MM.1S (cell line): Measurements from ENCODE around the gene DCLK1.

Experiments
- DNase-seq: peaks from one replicate; pipeline ENCODE4 v3.0.0-alpha.2; 2015
- H2AFZ ChIP-seq: fragments of 300-600 bp; sonication (generic); 2 replicates; pipeline ENCODE4 v1.6.0; 2016; ENCODE audit warnings: antibody characterized with exemption, low read length
- H3F3A ChIP-seq: fragments of 300-600 bp; sonication (generic); 2 replicates; pipeline ENCODE4 v1.6.1; 2016; ENCODE audit warnings: mild to moderate bottlenecking, antibody characterized with exemption, low read length, moderate library complexity, mixed read lengths; ENCODE audit not compliant: insufficient read depth
- H3K27ac ChIP-seq: fragments of 300-600 bp; sonication (generic); 2 replicates; pipeline ENCODE4 v1.5.1; 2016; ENCODE audit warnings: mild to moderate bottlenecking, low read length
- H3K27me3 ChIP-seq: fragments of 300-600 bp; sonication (generic); replicated peaks from 2 replicates; pipeline ENCODE4 v1.6.0; 2016; ENCODE audit warnings: low read length; ENCODE audit not compliant: insufficient read depth
- H3K36me3 ChIP-seq: fragments of 300-600 bp; sonication (generic); replicated peaks from 2 replicates; pipeline ENCODE4 v1.6.1; 2016; ENCODE audit warnings: mild to moderate bottlenecking, low read length, mixed read lengths; ENCODE audit not compliant: insufficient read depth
- H3K4me1 ChIP-seq: fragments of 300-600 bp; sonication (generic); 2 replicates; pipeline ENCODE4 v1.6.1; 2016; ENCODE audit warnings: low read length, mixed read lengths
- H3K4me2 ChIP-seq: fragments of 300-600 bp; sonication (generic); 2 replicates; pipeline ENCODE4 v1.6.0; 2016; ENCODE audit warnings: low read depth, low read length
- H3K4me3 ChIP-seq: fragments of 300-600 bp; sonication (generic); 2 replicates; pipeline ENCODE4 v1.5.1; 2016; ENCODE audit warnings: low read length, mixed read lengths
- H3K79me2 ChIP-seq: fragments of 300-600 bp; sonication (generic); 2 replicates; pipeline ENCODE4 v1.6.1; 2016; ENCODE audit warnings: mixed run types, low read length, mixed read lengths
- H3K9ac ChIP-seq: fragments of 300-600 bp; sonication (generic); 2 replicates; pipeline ENCODE4 v1.6.1; 2016; ENCODE audit warnings: low read length, mixed read lengths
- H3K9me2 ChIP-seq: fragments of 300-600 bp; sonication (generic); replicated peaks from 2 replicates; pipeline ENCODE4 v1.6.1; 2016; ENCODE audit warnings: mild to moderate bottlenecking, low read length, mixed read lengths; ENCODE audit not compliant: insufficient read depth
- H3K9me3 ChIP-seq: fragments of 300-600 bp; sonication (generic); replicated peaks from 2 replicates; pipeline ENCODE4 v1.6.1; 2016; ENCODE audit warnings: mild to moderate bottlenecking, low read length, mixed read lengths; ENCODE audit not compliant: insufficient read depth
- H4K20me1 ChIP-seq: fragments of 300-600 bp; sonication (generic); 2 replicates; pipeline ENCODE4 v1.6.1; 2016; ENCODE audit warnings: mild to moderate bottlenecking, low read length, moderate library complexity, mixed read lengths; ENCODE audit not compliant: insufficient read depth
- CTCF ChIP-seq: fragments of 300-600 bp; sonication (generic); IDR thresholded peaks from 2 replicates; pipeline ENCODE4 v1.5.1; 2016; ENCODE audit warnings: antibody characterized with exemption, low read length, mixed read lengths
- EZH2 ChIP-seq: fragments of 300-600 bp; sonication (generic); optimal IDR thresholded peaks from 2 replicates; pipeline ENCODE3; 2017; ENCODE audit warnings: low read depth, mild to moderate bottlenecking, antibody characterized with exemption, low read length, mixed read lengths
- EZH2phosphoT487 ChIP-seq: fragments of 300-600 bp; sonication (generic); IDR thresholded peaks from 2 replicates; pipeline ENCODE4 v1.6.1; 2018; ENCODE audit warnings: antibody characterized with exemption, low read length

DCLK1 gene

GRCh38 chr13:36132376-36132775 is 1.2 kb upstream of the DCLK1 start:
- Histone ChIP-seq H4K20me1 (no peaks in the 10 kb centered on the region), H3F3A (no peaks in the 10 kb centered on the region), H3K9me2 (no peaks in the 10 kb centered on the region), H3K9me3 (no peaks in the 10 kb centered on the region), H3K79me2 (no peaks in the 10 kb centered on the region), H2AFZ (no peak overlapping the region), H3K4me1 (no peaks in the 10 kb centered on the region), H3K36me3 (no peaks in the 10 kb centered on the region), H3K27me3 (no peaks in the 10 kb centered on the region), H3K4me3 (no peak overlapping the region), H3K27ac (no peak overlapping the region), H3K4me2 (no peak overlapping the region), H3K9ac (no peak overlapping the region)
- TF ChIP-seq EZH2phosphoT487 (no peak), CTCF (no peak), EZH2 (no peak)
- no peak for DNase-seq

GRCh38 chr13:36131931-36132297 is 732 bp upstream of the DCLK1 start:
- H2AFZ ChIP-seq: no peak overlapping the region
- no peaks in the 10 kb centered on the region for H3F3A ChIP-seq
- H3K9me2 ChIP-seq: no peaks in the 10 kb centered on the region
- TF ChIP-seq EZH2 (no peak), EZH2phosphoT487 (no peak), CTCF (no peak)
- H3K27me3 ChIP-seq: no peaks in the 10 kb centered on the region
- H4K20me1 ChIP-seq: no peaks in the 10 kb centered on the region
- H3K4me1 ChIP-seq: no peaks in the 10 kb centered on the region
- H3K27ac ChIP-seq: no peak overlapping the region
- H3K9me3 ChIP-seq: no peaks in the 10 kb centered on the region
- no peak for DNase-seq
- H3K9ac ChIP-seq: no peak overlapping the region
- H3K36me3 ChIP-seq: no peaks in the 10 kb centered on the region
- H3K4me2 ChIP-seq: no peak overlapping the region
- H3K79me2 ChIP-seq: no peaks in the 10 kb centered on the region
- H3K4me3 ChIP-seq: no peak overlapping the region

GRCh38 chr13:36130552-36131221 is 495 bp downstream of the DCLK1 start:
- H4K20me1 ChIP-seq: no peaks in the 10 kb centered on the region
- no peak overlapping the region for H2AFZ ChIP-seq
- H3K9ac ChIP-seq: no peak overlapping the region
- no peaks in the 10 kb centered on the region for H3K4me1 ChIP-seq
- H3K36me3 ChIP-seq: no peaks in the 10 kb centered on the region
- no peak for TF ChIP-seq EZH2phosphoT487
- no peak for TF ChIP-seq EZH2
- no peak for TF ChIP-seq CTCF
- no peak overlapping the region for H3K4me3 ChIP-seq
- no peak overlapping the region for H3K4me2 ChIP-seq
- H3K9me3 ChIP-seq: no peaks in the 10 kb centered on the region
- H3K27ac ChIP-seq: no peak overlapping the region
- H3F3A ChIP-seq: no peaks in the 10 kb centered on the region
- no peaks in the 10 kb centered on the region for H3K27me3 ChIP-seq
- no peak for DNase-seq
- no peaks in the 10 kb centered on the region for H3K9me2 ChIP-seq
- no peaks in the 10 kb centered on the region for H3K79me2 ChIP-seq
